Activated CD4-positive, alpha-beta T cell treated with anti-CD3 and anti-CD28 coated beads, Interleukin-2, Interleukin-4, amounts not matched to agents 100 ng/mL and 50 ng/mL, durations not matched to agents 16 hours and 8 hours (primary cell): Measurements from ENCODE around the gene PDE3A.

Experiments used
- DNase-seq: peaks from one replicate; pipeline ENCODE4 v3.0.0-alpha.2; 2020; ENCODE audit warnings: low spot score

PDE3A gene

DNA sequence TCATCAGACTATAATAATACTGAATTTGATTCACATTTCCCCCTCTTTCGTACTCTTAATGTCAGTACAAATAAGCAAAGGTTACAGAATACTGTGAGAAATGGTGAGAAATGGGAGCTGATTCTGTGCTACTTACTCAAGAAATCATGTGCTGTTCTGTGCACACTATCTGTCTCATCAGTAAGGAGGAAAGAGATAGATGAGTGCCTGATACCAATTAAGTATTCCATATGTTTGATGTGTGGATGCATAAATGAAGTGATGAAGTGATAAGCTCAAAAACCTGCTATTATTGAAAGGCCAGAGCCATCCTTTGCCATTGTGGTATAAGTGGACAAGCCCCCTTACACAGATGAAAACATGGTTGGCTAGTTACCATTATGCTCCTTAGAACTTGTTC is 127.7 kb downstream of the PDE3A start:
- no peak for DNase-seq

DNA sequence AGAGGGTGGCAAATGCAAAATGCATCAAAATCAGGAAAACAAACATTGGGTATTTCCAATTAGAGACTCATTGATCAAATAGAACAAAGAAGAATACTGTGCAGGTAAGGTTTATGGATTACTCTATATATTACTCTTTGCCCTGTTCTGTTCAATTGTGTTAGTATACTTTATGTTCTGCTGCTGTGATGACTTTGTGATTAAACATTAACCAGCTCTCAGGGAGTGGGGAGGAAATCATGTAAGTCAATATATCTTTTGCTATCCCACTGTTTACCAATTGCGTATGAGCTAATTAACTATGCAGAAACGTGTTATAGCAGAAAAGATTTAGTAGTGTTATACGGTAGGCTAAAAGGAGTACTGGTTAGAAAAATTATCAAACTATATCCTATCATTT is 129.4 kb downstream of the PDE3A start:
- DNase-seq, result no peak

GRCh38 chr12:20501958-20502357 is 133.6 kb downstream of the PDE3A start:
- DNase-seq, result no peak

DNA sequence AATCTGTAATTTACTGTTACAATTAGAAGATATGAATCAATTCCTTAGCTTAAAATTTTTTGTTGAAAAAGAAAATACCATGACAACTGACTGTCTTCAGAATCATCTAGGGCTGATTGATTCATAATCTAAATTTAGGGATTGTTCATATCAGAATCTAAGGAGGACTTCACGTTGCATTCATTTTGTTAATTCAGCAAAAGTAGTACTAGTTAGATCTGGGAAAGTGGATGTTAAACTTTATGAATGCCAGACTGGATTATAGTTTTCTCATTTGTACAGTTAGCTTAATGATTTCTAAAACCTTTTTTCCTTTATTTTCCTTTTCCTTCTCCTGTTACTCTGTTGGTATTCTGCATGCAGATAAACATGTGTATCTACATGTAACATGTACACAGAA is 135.5 kb downstream of the PDE3A start:
- no peak for DNase-seq

DNA sequence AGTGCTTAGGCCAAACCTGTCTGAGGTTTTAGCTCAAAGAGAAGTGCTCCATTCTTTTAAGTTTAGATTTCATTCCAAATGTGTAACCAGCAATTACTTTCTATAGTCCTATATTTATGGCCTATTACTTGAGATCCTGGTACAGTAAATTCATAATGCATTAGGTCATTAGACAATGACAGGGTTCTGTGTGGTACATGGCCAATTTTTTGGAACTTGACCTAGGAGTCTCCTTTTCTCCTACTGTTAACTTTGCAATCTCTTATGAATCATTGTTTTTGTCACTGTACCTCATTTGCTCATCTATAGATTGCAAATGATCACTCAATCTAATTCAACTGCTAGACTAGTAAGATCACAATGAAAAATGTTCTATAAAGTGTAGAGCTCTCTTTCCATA is 136.7 kb downstream of the PDE3A start:
- DNase-seq, result no peak

DNA sequence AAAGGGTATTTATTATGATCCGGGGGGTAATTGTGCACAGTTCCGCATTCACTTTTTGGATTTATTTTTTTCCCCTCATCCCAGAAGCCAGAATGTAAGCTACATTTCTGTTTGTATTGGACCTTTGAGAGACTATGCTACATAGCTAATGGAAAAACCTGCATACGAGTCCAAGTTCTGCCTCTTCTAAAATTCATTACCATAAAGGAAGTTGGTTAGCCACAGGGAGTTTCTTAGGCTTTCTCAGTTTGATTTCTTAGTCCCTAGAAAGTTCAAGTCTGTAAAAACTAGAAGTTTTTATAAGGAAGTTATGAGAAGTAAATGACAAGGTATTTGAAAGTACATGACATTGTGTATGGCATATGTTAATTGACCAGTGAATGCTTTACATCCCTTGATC is 138.7 kb downstream of the PDE3A start:
- DNase-seq, result no peak

DNA sequence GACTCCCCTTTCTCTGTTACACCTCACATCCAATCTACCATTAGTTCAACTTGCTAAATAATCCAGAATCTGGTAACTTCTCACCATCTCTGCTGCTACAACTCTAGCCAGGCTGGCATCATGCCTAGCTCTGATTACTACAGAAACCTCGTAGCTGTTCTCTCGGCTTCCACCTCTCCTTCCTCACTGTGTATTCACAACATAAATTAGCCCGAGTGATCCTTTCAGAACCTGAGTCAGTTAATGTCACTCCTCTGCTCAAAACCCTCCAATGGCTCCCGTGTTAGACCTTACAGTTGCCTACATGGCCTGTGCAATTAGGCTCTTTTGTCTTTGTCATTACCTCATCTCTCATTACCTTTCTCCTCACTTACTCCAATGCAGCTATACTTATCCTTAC is 139.4 kb downstream of the PDE3A start:
- no peak for DNase-seq

DNA sequence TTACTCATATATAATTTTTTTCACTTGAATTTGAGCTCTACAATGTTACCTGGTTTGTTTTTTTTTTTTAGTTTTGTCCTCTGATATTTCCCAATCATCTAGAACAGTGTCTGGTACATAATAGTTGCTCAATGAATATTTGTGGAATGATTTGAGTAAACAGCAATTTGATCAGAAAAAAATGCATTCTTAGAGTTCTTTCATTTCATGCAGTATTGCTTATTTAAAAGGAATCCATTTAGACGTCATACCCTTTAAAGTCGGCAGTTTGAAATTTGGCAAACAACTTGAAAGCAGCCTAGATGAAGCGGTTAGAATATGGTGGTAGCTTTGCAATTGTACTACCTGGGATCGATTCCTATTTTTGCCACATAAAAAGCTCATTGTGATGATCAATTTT is 140.0 kb downstream of the PDE3A start:
- no peak for DNase-seq

DNA sequence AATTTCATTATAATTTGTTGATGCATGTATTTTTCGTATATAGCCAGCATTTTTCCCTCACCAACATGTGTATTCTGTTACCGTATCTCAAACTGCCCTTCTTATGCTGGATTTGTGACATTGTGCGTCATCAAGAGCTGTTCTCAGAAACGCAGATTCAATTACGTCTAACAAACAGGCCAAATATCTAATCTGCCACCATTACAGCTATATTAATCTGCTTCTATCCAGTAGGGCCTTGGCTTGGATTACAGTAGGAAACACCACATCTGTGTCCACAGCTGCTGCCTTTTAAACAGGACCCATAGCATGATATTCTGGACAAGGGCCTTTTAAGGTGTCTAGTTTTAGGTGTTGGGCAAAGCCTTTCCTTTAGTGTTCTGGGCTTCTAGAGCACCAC is 140.6 kb downstream of the PDE3A start:
- DNase-seq, result no peak

GRCh38 chr12:20510811-20511210 is 142.5 kb downstream of the PDE3A start:
- DNase-seq, result no peak

DNA sequence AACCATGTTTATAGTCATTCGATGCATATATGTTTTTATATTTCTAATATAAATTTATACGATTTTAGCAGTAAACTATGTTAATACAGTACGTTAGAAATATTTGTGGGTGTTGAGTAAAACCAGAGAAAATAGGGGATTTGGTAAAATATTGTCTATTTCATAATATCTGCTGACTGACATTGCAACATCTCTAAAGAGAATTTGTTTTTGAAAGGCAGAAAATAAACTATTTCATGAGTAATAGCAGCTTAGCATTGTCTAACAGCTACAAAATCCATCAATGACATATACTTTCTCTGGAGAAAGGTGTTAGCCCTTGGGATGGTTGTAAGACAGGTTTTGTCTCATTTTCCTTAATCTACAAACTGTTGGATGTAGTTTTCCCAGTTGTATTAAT is 144.9 kb downstream of the PDE3A start:
- no peak for DNase-seq

DNA sequence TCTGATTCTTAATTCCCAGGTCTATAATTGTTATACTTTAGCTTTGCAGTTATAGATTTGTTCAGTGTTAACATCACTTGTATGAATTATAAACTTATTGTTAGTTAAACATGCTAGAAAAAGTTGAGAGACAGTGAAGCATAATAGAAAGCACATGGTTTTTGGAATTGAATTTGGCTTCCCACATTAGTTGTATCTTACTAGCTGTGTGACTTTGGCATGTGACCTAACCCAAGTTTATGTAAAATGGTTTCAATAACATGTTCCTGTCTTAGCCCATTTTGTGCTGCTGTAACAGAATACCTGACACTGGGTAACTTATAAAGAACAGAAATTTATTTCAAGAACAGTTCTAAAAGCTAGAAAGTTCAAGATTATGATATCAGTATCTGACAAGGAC is 146.3 kb downstream of the PDE3A start:
- no peak for DNase-seq

GRCh38 chr12:20520532-20520931 is 152.2 kb downstream of the PDE3A start:
- DNase-seq, result no peak

GRCh38 chr12:20523658-20524057 is 155.3 kb downstream of the PDE3A start:
- DNase-seq, result no peak

DNA sequence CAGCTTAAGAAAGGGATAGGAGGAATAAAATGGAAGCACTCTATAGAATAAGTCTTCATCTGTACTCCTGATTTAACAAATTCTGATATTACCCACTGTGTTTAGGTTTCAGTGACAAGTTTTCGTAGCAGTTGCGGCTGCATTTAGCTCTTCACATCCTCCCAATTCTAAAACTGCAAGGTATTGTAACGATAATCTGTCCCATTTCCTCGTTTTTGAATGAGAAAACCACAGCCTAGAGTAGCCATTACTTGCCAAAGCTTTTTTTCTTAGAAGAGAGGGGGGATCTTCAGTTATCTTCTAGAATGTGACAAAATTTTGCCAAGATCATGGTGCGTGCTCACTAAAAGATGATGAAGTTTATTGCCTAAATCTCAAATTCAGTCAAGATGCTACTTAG is 155.8 kb downstream of the PDE3A start:
- no peak for DNase-seq

DNA sequence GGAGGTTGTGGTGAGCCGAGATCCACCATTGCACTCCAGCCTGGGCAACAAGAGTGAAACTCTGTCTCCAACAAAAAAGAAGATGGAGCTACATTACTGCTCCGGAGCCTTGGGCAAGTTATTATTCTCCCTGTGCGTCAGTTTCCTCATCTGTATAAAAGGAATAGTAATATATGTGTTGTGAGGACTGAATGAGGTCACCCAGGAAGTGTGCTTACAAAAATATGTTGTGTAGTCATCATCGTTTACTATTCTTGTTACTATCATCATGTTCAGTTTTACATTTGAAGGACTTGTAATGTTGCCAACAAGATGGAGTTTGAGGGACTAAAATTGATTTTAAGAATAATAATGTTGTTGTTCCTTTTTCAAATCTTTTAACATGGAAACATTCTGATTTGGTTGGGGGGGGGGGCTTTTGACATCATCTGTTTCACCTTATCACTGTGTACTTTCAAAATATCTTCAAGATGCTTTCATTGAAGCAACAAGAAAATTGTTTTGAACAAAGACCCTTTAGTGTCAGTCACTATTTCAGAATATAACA is 156.8 kb downstream of the PDE3A start:
- no peak for DNase-seq

- DNase-seq, result no peak
Measured at GRCh38 chr12:20527417-20528163, 159.3 kb downstream of the PDE3A start.

- no peak for DNase-seq
Measured at GRCh38 chr12:20528208-20528607, 159.9 kb downstream of the PDE3A start.

- no peak for DNase-seq
Measured at GRCh38 chr12:20546267-20546666, 177.9 kb downstream of the PDE3A start.

- no peak for DNase-seq
Measured at GRCh38 chr12:20547816-20548575, 179.7 kb downstream of the PDE3A start.

DNA sequence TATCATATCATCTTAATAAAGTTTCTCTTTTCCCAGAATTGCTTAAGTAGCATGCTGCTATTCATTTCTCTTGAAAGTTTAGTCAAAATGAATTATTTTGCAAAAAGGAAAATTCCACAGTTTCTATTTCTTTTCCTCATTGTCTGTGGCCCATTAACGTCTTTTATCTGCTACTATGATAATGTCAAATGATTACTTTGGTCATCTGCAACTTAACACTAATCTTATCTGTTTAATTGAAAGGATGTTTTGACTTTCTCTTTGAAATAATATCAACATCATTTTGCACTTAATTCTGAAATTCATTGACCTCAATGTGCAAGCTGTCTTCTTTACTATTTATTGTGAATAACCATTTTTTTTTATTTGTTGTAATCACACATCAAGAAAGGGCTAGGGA is 180.3 kb downstream of the PDE3A start:
- DNase-seq, result no peak

GRCh38 chr12:20549108-20549719 is 180.9 kb downstream of the PDE3A start:
- DNase-seq, result no peak
